ENCODE results near the gene ARX. TPM values are rescaled to one million over a fixed set of nuclear protein-coding genes. Genes with fewer than 3 reads are reported as not detected.

Gene ARX
- total and polyA plus RNA-seq, 4 donors: not detected

GRCh38 chrX:25034889-25035288 lies 19.1 kb upstream of the ARX start:
- Histone ChIP-seq H3K4me1 (ENCODE audit: control insufficient read depth in 1 of 2, insufficient read depth in 2 of 2, low read length in 2 of 2) (no peaks in the 10 kb centered on the region), H3K4me3 (ENCODE audit: low read length in 2 of 2) (no peak overlapping the region), H3K27me3 (ENCODE audit: control insufficient read depth in 1 of 2, insufficient read depth in 2 of 2, low read length in 1 of 2) (no peaks in the 10 kb centered on the region), H3K27ac (ENCODE audit: low read depth in 1 of 2, low read length in 2 of 2) (no peak overlapping the region), H3K36me3 (ENCODE audit: control insufficient read depth in 1 of 2, insufficient read depth in 2 of 2, low read length in 1 of 2) (no peaks in the 10 kb centered on the region), H3K9me3 (ENCODE audit: control insufficient read depth, low read length) (no peaks in the 10 kb centered on the region)
- ATAC-seq (ENCODE audit: low FRiP score) (no peak), DNase-seq (no peak)
- intact Hi-C loops (cut with DNase I): no loop called here
- WGBS, 2 donors: 67 to 82% methylated on average over 3 of the region's 3 CpGs

- Histone ChIP-seq H3K27ac (ENCODE audit: low read depth in 1 of 2, low read length in 2 of 2) (no peak overlapping the region), H3K27me3 (ENCODE audit: control insufficient read depth in 1 of 2, insufficient read depth in 2 of 2, low read length in 1 of 2) (no peaks in the 10 kb centered on the region), H3K4me3 (ENCODE audit: low read length in 2 of 2) (no peak overlapping the region), H3K36me3 (ENCODE audit: control insufficient read depth in 1 of 2, insufficient read depth in 2 of 2, low read length in 1 of 2) (no peaks in the 10 kb centered on the region), H3K9me3 (ENCODE audit: control insufficient read depth, low read length) (no peaks in the 10 kb centered on the region), H3K4me1 (ENCODE audit: control insufficient read depth in 1 of 2, insufficient read depth in 2 of 2, low read length in 2 of 2) (no peaks in the 10 kb centered on the region)
- DNase-seq: no peak
- WGBS, 2 donors: 81 to 91% methylated on average over 16 of the region's 16 CpGs
- no peak for ATAC-seq (ENCODE audit: low FRiP score)
- intact Hi-C loops (cut with DNase I): no loop called here
These were observed 13.6 kb upstream of the ARX start for GRCh38 chrX:25029288-25029825.

GRCh38 chrX:25028726-25029125 lies 13.0 kb upstream of the ARX start:
- no peaks in the 10 kb centered on the region for H3K36me3 ChIP-seq (ENCODE audit: control insufficient read depth in 1 of 2, insufficient read depth in 2 of 2, low read length in 1 of 2)
- 68 to 72% methylated on average over 7 of the region's 7 CpGs for WGBS, 2 donors
- no peaks in the 10 kb centered on the region for H3K4me1 ChIP-seq (ENCODE audit: control insufficient read depth in 1 of 2, insufficient read depth in 2 of 2, low read length in 2 of 2)
- no peak overlapping the region for H3K27ac ChIP-seq (ENCODE audit: low read depth in 1 of 2, low read length in 2 of 2)
- H3K27me3 ChIP-seq (ENCODE audit: control insufficient read depth in 1 of 2, insufficient read depth in 2 of 2, low read length in 1 of 2): no peaks in the 10 kb centered on the region
- H3K9me3 ChIP-seq (ENCODE audit: control insufficient read depth, low read length): no peaks in the 10 kb centered on the region
- no peak overlapping the region for H3K4me3 ChIP-seq (ENCODE audit: low read length in 2 of 2)
- DNase-seq (no peak), ATAC-seq (ENCODE audit: low FRiP score) (no peak)
- intact Hi-C loops (cut with DNase I): no loop called here

GRCh38 chrX:25026576-25026975 lies 10.8 kb upstream of the ARX start:
- DNase-seq: no peak
- Histone ChIP-seq H3K4me3 (ENCODE audit: low read length in 2 of 2) (no peak overlapping the region), H3K27me3 (ENCODE audit: control insufficient read depth in 1 of 2, insufficient read depth in 2 of 2, low read length in 1 of 2) (no peaks in the 10 kb centered on the region), H3K4me1 (ENCODE audit: control insufficient read depth in 1 of 2, insufficient read depth in 2 of 2, low read length in 2 of 2) (no peaks in the 10 kb centered on the region), H3K36me3 (ENCODE audit: control insufficient read depth in 1 of 2, insufficient read depth in 2 of 2, low read length in 1 of 2) (no peaks in the 10 kb centered on the region), H3K27ac (ENCODE audit: low read depth in 1 of 2, low read length in 2 of 2) (no peak overlapping the region), H3K9me3 (ENCODE audit: control insufficient read depth, low read length) (no peaks in the 10 kb centered on the region)
- intact Hi-C loops (cut with DNase I): no loop called here
- 41 to 51% methylated on average over 6 of the region's 6 CpGs for WGBS, 2 donors
- ATAC-seq (ENCODE audit: low FRiP score): no peak

- Histone ChIP-seq H3K9me3 (ENCODE audit: control insufficient read depth, low read length) (no peaks in the 10 kb centered on the region), H3K36me3 (ENCODE audit: control insufficient read depth in 1 of 2, insufficient read depth in 2 of 2, low read length in 1 of 2) (no peaks in the 10 kb centered on the region), H3K27ac (ENCODE audit: low read depth in 1 of 2, low read length in 2 of 2) (no peak overlapping the region), H3K4me1 (ENCODE audit: control insufficient read depth in 1 of 2, insufficient read depth in 2 of 2, low read length in 2 of 2) (no peaks in the 10 kb centered on the region), H3K27me3 (ENCODE audit: control insufficient read depth in 1 of 2, insufficient read depth in 2 of 2, low read length in 1 of 2) (no peaks in the 10 kb centered on the region), H3K4me3 (ENCODE audit: low read length in 2 of 2) (no peak overlapping the region)
- intact Hi-C loops (cut with DNase I): no loop called here
- DNase-seq (no peak), ATAC-seq (ENCODE audit: low FRiP score) (no peak)
- 76 to 79% methylated on average over 2 of the region's 2 CpGs for WGBS, 2 donors
These were observed 9.8 kb upstream of the ARX start for GRCh38 chrX:25025615-25026014.

- Histone ChIP-seq H3K36me3 (ENCODE audit: control insufficient read depth in 1 of 2, insufficient read depth in 2 of 2, low read length in 1 of 2) (no peaks in the 10 kb centered on the region), H3K9me3 (ENCODE audit: control insufficient read depth, low read length) (no peaks in the 10 kb centered on the region), H3K4me1 (ENCODE audit: control insufficient read depth in 1 of 2, insufficient read depth in 2 of 2, low read length in 2 of 2) (no peaks in the 10 kb centered on the region), H3K27me3 (ENCODE audit: control insufficient read depth in 1 of 2, insufficient read depth in 2 of 2, low read length in 1 of 2) (no peaks in the 10 kb centered on the region), H3K27ac (ENCODE audit: low read depth in 1 of 2, low read length in 2 of 2) (no peak overlapping the region), H3K4me3 (ENCODE audit: low read length in 2 of 2) (no peak overlapping the region)
- WGBS, 2 donors: 38 to 43% methylated on average over 1 of the region's 1 CpG
- ATAC-seq (ENCODE audit: low FRiP score): no peak
- no peak for DNase-seq
- intact Hi-C loops (cut with DNase I): no loop called here
These were observed 8.1 kb upstream of the ARX start for GRCh38 chrX:25023908-25024307.

GRCh38 chrX:25022499-25023325 lies 6.9 kb upstream of the ARX start:
- peak; percentile 41 for ATAC-seq (ENCODE audit: low FRiP score)
- H3K4me1 ChIP-seq (ENCODE audit: control insufficient read depth in 1 of 2, insufficient read depth in 2 of 2, low read length in 2 of 2): no peaks in the 10 kb centered on the region
- H3K27ac ChIP-seq (ENCODE audit: low read depth in 1 of 2, low read length in 2 of 2): no peak overlapping the region
- WGBS, 2 donors: 8 to 25% methylated on average over 53 to 59 of the region's 59 CpGs
- no peaks in the 10 kb centered on the region for H3K36me3 ChIP-seq (ENCODE audit: control insufficient read depth in 1 of 2, insufficient read depth in 2 of 2, low read length in 1 of 2)
- H3K4me3 ChIP-seq (ENCODE audit: low read length in 2 of 2): no peak overlapping the region
- no peak for DNase-seq
- H3K27me3 ChIP-seq (ENCODE audit: control insufficient read depth in 1 of 2, insufficient read depth in 2 of 2, low read length in 1 of 2): no peaks in the 10 kb centered on the region
- H3K9me3 ChIP-seq (ENCODE audit: control insufficient read depth, low read length): no peaks in the 10 kb centered on the region
- intact Hi-C loops (cut with DNase I): no loop called here

GRCh38 chrX:25020905-25021449 lies 5.2 kb upstream of the ARX start:
- intact Hi-C loops (cut with DNase I): no loop called here
- Histone ChIP-seq H3K27ac (ENCODE audit: low read depth in 1 of 2, low read length in 2 of 2) (no peak overlapping the region), H3K4me1 (ENCODE audit: control insufficient read depth in 1 of 2, insufficient read depth in 2 of 2, low read length in 2 of 2) (no peaks in the 10 kb centered on the region), H3K9me3 (ENCODE audit: control insufficient read depth, low read length) (no peaks in the 10 kb centered on the region), H3K4me3 (ENCODE audit: low read length in 2 of 2) (no peak overlapping the region), H3K27me3 (ENCODE audit: control insufficient read depth in 1 of 2, insufficient read depth in 2 of 2, low read length in 1 of 2) (peaks cover 0 to 1% of the 10 kb centered on the region in 2 donors), H3K36me3 (ENCODE audit: control insufficient read depth in 1 of 2, insufficient read depth in 2 of 2, low read length in 1 of 2) (no peaks in the 10 kb centered on the region)
- no peak for DNase-seq
- WGBS, 2 donors: 4 to 12% methylated on average over 33 to 35 of the region's 35 CpGs
- ATAC-seq (ENCODE audit: low FRiP score): no peak

- Histone ChIP-seq H3K36me3 (ENCODE audit: control insufficient read depth in 1 of 2, insufficient read depth in 2 of 2, low read length in 1 of 2) (no peaks in the 10 kb centered on the region), H3K9me3 (ENCODE audit: control insufficient read depth, low read length) (no peaks in the 10 kb centered on the region), H3K27ac (ENCODE audit: low read depth in 1 of 2, low read length in 2 of 2) (no peak overlapping the region), H3K4me3 (ENCODE audit: low read length in 2 of 2) (no peak overlapping the region), H3K27me3 (ENCODE audit: control insufficient read depth in 1 of 2, insufficient read depth in 2 of 2, low read length in 1 of 2) (peaks cover 0 to 1% of the 10 kb centered on the region in 2 donors), H3K4me1 (ENCODE audit: control insufficient read depth in 1 of 2, insufficient read depth in 2 of 2, low read length in 2 of 2) (no peaks in the 10 kb centered on the region)
- DNase-seq (no peak), ATAC-seq (ENCODE audit: low FRiP score) (peak; percentile 12)
- WGBS, 2 donors: 4 to 22% methylated on average over 26 to 27 of the region's 27 CpGs
- intact Hi-C loops (cut with DNase I): no loop called here
These were observed 4.7 kb upstream of the ARX start for GRCh38 chrX:25020391-25020904.
